NB4 (cell line): ENCODE data around the gene ITPR2.

Experiments used
- CTCF ChIP-seq: IDR thresholded peaks from one replicate; pipeline ENCODE4 v1.5.1; 2012; ENCODE audit warnings: low read depth, low read length
- MAX ChIP-seq: IDR thresholded peaks from 2 replicates; pipeline ENCODE4 v1.6.1; 2011; ENCODE audit warnings: low read depth, low read length
- MYC ChIP-seq: IDR thresholded peaks from 2 replicates; pipeline ENCODE4 v1.6.1; 2011; ENCODE audit warnings: low read depth, low read length
- POLR2A ChIP-seq: IDR thresholded peaks from 2 replicates; pipeline ENCODE4 v1.6.1; 2011; ENCODE audit warnings: mild to moderate bottlenecking; ENCODE audit not compliant: insufficient read length; ENCODE audit errors: extremely low read depth

- TF ChIP-seq MYC (no peak), CTCF (no peak), POLR2A (no peak), MAX (no peak)
Observed at GRCh38 chr12:26466726-26467125, 366.3 kb downstream of the ITPR2 start.
